Neural progenitor cell (in vitro differentiated cells): ENCODE data around the gene SFXN5. TPM values are rescaled to one million over a fixed set of nuclear protein-coding genes. Genes with fewer than 3 reads are reported as not detected.
"Not testable (repeated sequence)": the region's sequence is repeated elsewhere in the genome, so short reads cannot be mapped to it uniquely, and the experiment has no call there.

ENCODE experiments used
- DNase-seq: peaks from one replicate; pipeline ENCODE4 v3.0.0-alpha.2; 2016; ENCODE audit warnings: low spot score
- H2AFZ ChIP-seq: fragments of 200-600 bp; sonication (generic); replicated peaks from 2 replicates; pipeline ENCODE4 v1.6.1; 2016; ENCODE audit warnings: antibody characterized with exemption
- H3F3A ChIP-seq: fragments of 200-600 bp; sonication (generic); 2 replicates; pipeline ENCODE4 v1.6.1; 2016; ENCODE audit warnings: antibody characterized with exemption, low read depth
- H3K27ac ChIP-seq: fragments of 200-600 bp; sonication (generic); 2 replicates; pipeline ENCODE4 v1.5.1; 2016; ENCODE audit warnings: mild to moderate bottlenecking
- H3K27me3 ChIP-seq: fragments of 200-600 bp; sonication (generic); 2 replicates; pipeline ENCODE4 v1.6.1; 2016; ENCODE audit warnings: mild to moderate bottlenecking, moderate library complexity
- H3K36me3 ChIP-seq: fragments of 200-600 bp; sonication (generic); 2 replicates; pipeline ENCODE4 v1.5.1; 2016
- H3K4me1 ChIP-seq: fragments of 200-600 bp; sonication (generic); 2 replicates; pipeline ENCODE4 v1.6.1; 2016; ENCODE audit warnings: mixed run types
- H3K4me2 ChIP-seq: fragments of 200-600 bp; sonication (generic); 2 replicates; pipeline ENCODE4 v1.6.1; 2016
- H3K4me3 ChIP-seq: fragments of 200-600 bp; sonication (generic); 2 replicates; pipeline ENCODE4 v1.5.1; 2016
- H3K79me2 ChIP-seq: fragments of 200-600 bp; sonication (generic); 2 replicates; pipeline ENCODE4 v1.6.1; 2016; ENCODE audit warnings: low read depth
- H3K9ac ChIP-seq: fragments of 200-600 bp; sonication (generic); 2 replicates; pipeline ENCODE4 v1.6.1; 2016
- H3K9me3 ChIP-seq: fragments of 200-600 bp; sonication (generic); 2 replicates; pipeline ENCODE4 v1.5.1; 2016; ENCODE audit warnings: low read depth
- H4K20me1 ChIP-seq: fragments of 200-600 bp; sonication (generic); 2 replicates; pipeline ENCODE4 v1.6.1; 2016; ENCODE audit warnings: low read depth
- H3K27ac Mint-ChIP-seq: 3 replicates; pipeline ENCODE4 v1.8.0; 2021; ENCODE audit warnings: mixed read lengths
- H3K27me3 Mint-ChIP-seq: 2 replicates; pipeline ENCODE4 v1.8.0; 2022; ENCODE audit warnings: low read depth, mild to moderate bottlenecking, inconsistent platforms, moderate library complexity, mixed read lengths; ENCODE audit not compliant: insufficient read depth
- H3K36me3 Mint-ChIP-seq: 3 replicates; pipeline ENCODE4 v1.8.0; 2021; ENCODE audit warnings: mixed read lengths
- H3K4me1 Mint-ChIP-seq: 3 replicates; pipeline ENCODE4 v1.8.0; 2021; ENCODE audit warnings: mixed read lengths
- H3K4me3 Mint-ChIP-seq: 3 replicates; pipeline ENCODE4 v1.8.0; 2021; ENCODE audit warnings: mild to moderate bottlenecking, moderate library complexity, mixed read lengths
- H3K9me3 Mint-ChIP-seq: 3 replicates; pipeline ENCODE4 v1.8.0; 2020; ENCODE audit warnings: mixed read lengths
- EZH2 ChIP-seq: fragments of 200-600 bp; sonication (generic); IDR thresholded peaks from 2 replicates; pipeline ENCODE4 v1.6.1; 2017; ENCODE audit warnings: antibody characterized with exemption, mild to moderate bottlenecking, moderate library complexity
- EZH2phosphoT487 ChIP-seq: fragments of 200-600 bp; sonication (generic); IDR thresholded peaks from 2 replicates; pipeline ENCODE4 v1.6.1; 2017; ENCODE audit warnings: antibody characterized with exemption
- total RNA-seq: library from RNA; depleted of rRNA; stranded (reverse); fragments of >200 nt; gene quantifications from 2 replicates; pipeline ENCODE4 v1.2.3, GENCODE V29; 2015; ENCODE audit warnings: low replicate concordance
- TF ChIP-seq, protein P1 (sequence below): fragments of 200-600 bp; sonication (generic); IDR thresholded peaks from 2 replicates; pipeline ENCODE4 v1.5.1; 2017; ENCODE audit warnings: antibody characterized with exemption, mild to moderate bottlenecking

SFXN5 gene
- total RNA-seq, 1 donor from 2014 or later: 3.4 TPM

DNA sequence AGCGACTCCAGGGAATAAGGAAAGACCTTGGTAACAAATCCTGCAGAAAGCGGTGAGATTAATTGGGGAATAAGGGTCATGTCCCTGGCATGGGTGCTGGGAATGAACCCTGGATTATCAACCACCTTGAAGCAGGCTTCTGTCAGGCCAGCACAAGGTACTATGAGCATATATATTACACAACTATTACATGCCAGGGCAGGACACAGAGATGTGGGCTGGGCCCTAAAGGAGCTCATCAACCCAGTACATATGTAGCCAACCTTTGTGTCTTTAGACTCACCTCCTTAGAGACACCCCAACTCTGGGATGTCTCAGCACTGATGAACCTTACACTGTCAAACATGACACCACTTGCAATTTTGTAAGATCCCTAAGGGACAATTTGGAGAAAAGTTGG is 3.4 kb downstream of the SFXN5 start:
- Histone ChIP-seq H3K79me2 (no peaks in the 10 kb centered on the region), H2AFZ (no peak overlapping the region), H4K20me1 (no peaks in the 10 kb centered on the region), H3K4me2 (no peak overlapping the region), H3K4me3 (no peak overlapping the region), H3K9me3 (no peaks in the 10 kb centered on the region), H3K36me3 (no peaks in the 10 kb centered on the region), H3F3A (peaks cover 5% of the 10 kb centered on the region), H3K9ac (no peak overlapping the region), H3K27me3 (peaks cover 37% of the 10 kb centered on the region), H3K27ac (no peak overlapping the region), H3K4me1 (peaks cover 15% of the 10 kb centered on the region)
- DNase-seq: no peak
- no peak overlapping the region for H3K27ac Mint-ChIP-seq
- H3K9me3 Mint-ChIP-seq: no peaks in the 10 kb centered on the region
- peaks cover 8% of the 10 kb centered on the region for H3K27me3 Mint-ChIP-seq
- TF ChIP-seq, protein P1, sequence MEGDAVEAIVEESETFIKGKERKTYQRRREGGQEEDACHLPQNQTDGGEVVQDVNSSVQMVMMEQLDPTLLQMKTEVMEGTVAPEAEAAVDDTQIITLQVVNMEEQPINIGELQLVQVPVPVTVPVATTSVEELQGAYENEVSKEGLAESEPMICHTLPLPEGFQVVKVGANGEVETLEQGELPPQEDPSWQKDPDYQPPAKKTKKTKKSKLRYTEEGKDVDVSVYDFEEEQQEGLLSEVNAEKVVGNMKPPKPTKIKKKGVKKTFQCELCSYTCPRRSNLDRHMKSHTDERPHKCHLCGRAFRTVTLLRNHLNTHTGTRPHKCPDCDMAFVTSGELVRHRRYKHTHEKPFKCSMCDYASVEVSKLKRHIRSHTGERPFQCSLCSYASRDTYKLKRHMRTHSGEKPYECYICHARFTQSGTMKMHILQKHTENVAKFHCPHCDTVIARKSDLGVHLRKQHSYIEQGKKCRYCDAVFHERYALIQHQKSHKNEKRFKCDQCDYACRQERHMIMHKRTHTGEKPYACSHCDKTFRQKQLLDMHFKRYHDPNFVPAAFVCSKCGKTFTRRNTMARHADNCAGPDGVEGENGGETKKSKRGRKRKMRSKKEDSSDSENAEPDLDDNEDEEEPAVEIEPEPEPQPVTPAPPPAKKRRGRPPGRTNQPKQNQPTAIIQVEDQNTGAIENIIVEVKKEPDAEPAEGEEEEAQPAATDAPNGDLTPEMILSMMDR: no peak
- no peak for TF ChIP-seq EZH2
- no peak for TF ChIP-seq EZH2phosphoT487
- H3K4me1 Mint-ChIP-seq: peaks cover 39% of the 10 kb centered on the region
- H3K4me3 Mint-ChIP-seq: peak overlapping the region; percentile 14
- H3K36me3 Mint-ChIP-seq: peaks cover 7% of the 10 kb centered on the region

DNA sequence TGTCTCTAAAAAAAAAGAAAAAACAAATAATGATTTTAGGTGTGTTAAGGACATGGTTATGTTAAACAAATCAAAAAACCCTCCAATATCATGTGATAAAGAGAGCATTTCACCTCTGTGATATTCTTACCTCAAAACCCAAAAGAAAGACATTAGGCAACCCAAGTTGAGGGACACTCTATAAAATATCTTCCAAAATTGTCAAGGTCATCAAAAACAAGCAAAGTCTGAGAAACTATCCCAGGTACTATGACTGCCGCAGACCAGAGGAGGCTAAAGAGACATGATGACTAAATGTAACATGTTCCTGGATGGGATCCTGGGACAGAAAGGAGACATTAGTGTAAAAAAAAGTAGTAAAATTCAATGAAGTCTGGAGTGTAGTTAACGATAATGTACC is 4.5 kb downstream of the SFXN5 start:
- H3K36me3 ChIP-seq: no peaks in the 10 kb centered on the region
- H3K27me3 ChIP-seq: peaks cover 26% of the 10 kb centered on the region
- no peak overlapping the region for H3K27ac ChIP-seq
- no peaks in the 10 kb centered on the region for H3K9me3 Mint-ChIP-seq
- H3K9ac ChIP-seq: no peak overlapping the region
- no peak overlapping the region for H3K4me3 Mint-ChIP-seq
- no peaks in the 10 kb centered on the region for H4K20me1 ChIP-seq
- TF ChIP-seq EZH2: no peak
- TF ChIP-seq EZH2phosphoT487: no peak
- TF ChIP-seq, protein P1: no peak
- no peaks in the 10 kb centered on the region for H3K9me3 ChIP-seq
- H3K27me3 Mint-ChIP-seq: peaks cover 8% of the 10 kb centered on the region
- H3K36me3 Mint-ChIP-seq: peaks cover 8% of the 10 kb centered on the region
- peaks cover 37% of the 10 kb centered on the region for H3K4me1 Mint-ChIP-seq
- peaks cover 13% of the 10 kb centered on the region for H3K4me1 ChIP-seq
- peaks cover 5% of the 10 kb centered on the region for H3F3A ChIP-seq
- DNase-seq: no peak
- no peak overlapping the region for H2AFZ ChIP-seq
- no peak overlapping the region for H3K4me3 ChIP-seq
- H3K79me2 ChIP-seq: no peaks in the 10 kb centered on the region
- no peak overlapping the region for H3K4me2 ChIP-seq
- no peak overlapping the region for H3K27ac Mint-ChIP-seq

DNA sequence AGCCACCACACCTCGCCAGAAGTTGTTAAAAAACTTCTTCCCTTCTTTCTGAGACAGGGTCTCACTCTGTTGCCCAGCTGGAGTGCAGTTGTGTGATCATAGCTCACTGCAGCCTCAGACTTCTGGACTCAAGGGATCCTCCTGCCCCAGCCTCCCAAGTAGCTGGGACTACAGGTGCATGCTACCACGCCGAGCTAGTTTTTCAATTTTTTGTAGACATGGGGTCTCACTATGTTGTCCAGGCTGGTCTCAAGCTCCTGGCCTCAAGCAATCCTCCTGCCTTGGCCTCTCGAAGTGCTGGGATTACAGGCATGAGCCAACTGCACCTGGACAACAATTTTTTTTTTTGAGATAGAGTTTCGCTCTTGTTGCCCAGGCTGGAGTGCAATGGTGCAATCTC is 6.4 kb downstream of the SFXN5 start:
- H3K27ac ChIP-seq, H3K4me3 Mint-ChIP-seq, H4K20me1 ChIP-seq, H3K27ac Mint-ChIP-seq, H3K36me3 ChIP-seq, H3F3A ChIP-seq, H2AFZ ChIP-seq, H3K79me2 ChIP-seq, H3K27me3 Mint-ChIP-seq, H3K9ac ChIP-seq, H3K9me3 ChIP-seq, H3K4me2 ChIP-seq, DNase-seq, H3K9me3 Mint-ChIP-seq, H3K4me3 ChIP-seq: not testable (repeated sequence)
- H3K36me3 Mint-ChIP-seq: peaks cover 11% of the 10 kb centered on the region
- Histone ChIP-seq H3K4me1 (peaks cover 10% of the 10 kb centered on the region), H3K27me3 (peaks cover 16% of the 10 kb centered on the region)
- H3K4me1 Mint-ChIP-seq: peaks cover 33% of the 10 kb centered on the region

DNA sequence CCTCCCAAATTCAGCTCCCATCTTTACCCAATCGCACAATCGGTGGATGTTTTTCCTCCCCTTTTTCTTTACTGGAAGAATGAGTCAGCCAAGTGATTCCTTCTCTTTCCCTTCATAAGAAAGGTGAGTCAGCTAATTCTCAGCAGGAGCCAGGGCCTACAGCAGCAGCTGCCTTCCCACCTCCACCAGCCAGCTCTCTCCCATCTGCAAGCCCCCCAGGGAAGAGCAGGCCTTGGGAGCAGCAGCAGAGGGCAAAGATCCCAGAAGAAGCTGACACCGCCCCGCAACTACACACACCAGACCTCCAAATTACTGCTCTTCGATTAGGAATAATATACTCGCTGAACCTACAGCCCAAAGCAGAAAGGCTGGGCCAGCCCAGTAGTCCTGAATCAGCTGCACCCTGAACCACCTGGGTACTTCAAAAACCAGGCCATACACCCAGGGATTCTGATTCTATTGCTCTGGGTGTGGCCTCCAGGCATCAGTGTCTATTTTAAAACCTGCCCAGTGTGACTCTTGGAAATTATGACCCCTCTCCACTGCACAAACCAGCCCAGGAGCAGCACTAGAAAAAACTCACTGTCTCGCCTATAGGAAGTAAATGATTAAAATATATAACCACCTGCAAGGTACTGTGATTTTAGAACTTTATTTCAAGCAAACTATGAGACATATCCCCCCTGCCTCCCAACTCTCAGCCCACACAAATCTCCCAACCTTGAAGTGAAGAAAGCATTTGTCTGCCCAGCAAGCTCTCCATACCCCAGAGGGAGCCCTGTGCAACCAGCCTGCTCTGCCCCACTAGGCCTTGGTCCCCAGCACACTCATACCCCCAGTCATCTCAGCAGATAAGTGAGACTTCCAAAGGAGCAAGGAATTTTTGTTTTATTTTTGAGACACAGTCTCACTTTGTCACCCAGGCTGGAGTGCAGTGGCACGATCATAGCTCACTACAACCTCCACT is 7.3 kb downstream of the SFXN5 start:
- peaks cover 17% of the 10 kb centered on the region for H3K36me3 Mint-ChIP-seq
- Histone ChIP-seq H3K27me3 (peaks cover 7% of the 10 kb centered on the region), H3K9me3 (no peaks in the 10 kb centered on the region), H2AFZ (no peak overlapping the region), H3K27ac (no peak overlapping the region), H4K20me1 (no peaks in the 10 kb centered on the region), H3K79me2 (peaks cover 4% of the 10 kb centered on the region), H3K4me3 (no peak overlapping the region), H3K4me1 (peaks cover 7% of the 10 kb centered on the region), H3K4me2 (no peak overlapping the region), H3F3A (no peaks in the 10 kb centered on the region), H3K36me3 (no peaks in the 10 kb centered on the region), H3K9ac (no peak overlapping the region)
- H3K4me1 Mint-ChIP-seq: peaks cover 24% of the 10 kb centered on the region
- no peaks in the 10 kb centered on the region for H3K9me3 Mint-ChIP-seq
- TF ChIP-seq EZH2: no peak
- no peak for TF ChIP-seq EZH2phosphoT487
- TF ChIP-seq, protein P1: no peak
- DNase-seq: no peak
- peak overlapping the region; percentile 12 for H3K27ac Mint-ChIP-seq
- no peak overlapping the region for H3K4me3 Mint-ChIP-seq
- peaks cover 5% of the 10 kb centered on the region for H3K27me3 Mint-ChIP-seq
